Stimulated activated CD8-positive, alpha-beta memory T cell treated with anti-CD3 and anti-CD28 coated beads, Interleukin-4, amount 100 ng/mL, for 48 hours (primary cell): Measurements from ENCODE around the gene PPP1R2C.

Source experiments
- DNase-seq: peaks from one replicate; pipeline ENCODE4 v3.0.0-alpha.2; 2020

Gene PPP1R2C

DNA sequence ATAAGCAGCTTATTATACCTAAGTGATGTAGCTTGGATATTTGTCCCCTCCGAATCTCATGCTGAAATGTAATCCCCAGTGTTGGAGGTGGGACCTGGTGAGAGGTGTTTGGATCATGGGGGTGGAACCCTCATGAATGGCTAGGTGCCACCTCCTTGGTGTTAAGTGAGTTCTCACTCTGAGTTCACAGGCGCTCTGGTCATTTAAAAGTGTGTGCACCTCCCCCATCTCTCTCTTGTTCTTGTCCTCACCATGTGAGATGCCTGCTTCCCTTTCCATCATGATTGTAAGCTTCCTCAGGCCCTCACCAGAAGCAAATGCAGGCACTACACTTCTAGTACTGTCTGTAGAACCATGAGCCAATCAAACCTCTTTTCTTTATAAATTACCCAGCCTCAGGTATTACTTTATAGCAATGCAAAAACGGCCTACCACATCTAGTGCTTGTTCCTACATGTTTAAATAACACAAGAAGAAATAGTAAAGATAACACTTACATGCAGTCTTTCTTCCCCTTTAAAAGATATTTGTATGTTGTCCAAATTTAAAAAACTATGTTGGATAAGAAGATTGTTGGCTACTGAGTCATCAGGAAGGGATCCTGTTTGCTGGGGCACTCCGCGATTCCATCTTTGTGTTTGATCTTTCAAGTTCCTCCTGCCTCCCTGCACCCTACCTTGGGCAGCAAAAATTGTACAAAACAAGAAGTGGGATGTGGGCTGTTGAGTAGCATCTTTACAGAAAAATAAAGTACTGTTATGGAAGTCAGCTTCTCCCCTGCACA lies 29.7 kb downstream of the PPP1R2C start:
- DNase-seq = no peak

DNA sequence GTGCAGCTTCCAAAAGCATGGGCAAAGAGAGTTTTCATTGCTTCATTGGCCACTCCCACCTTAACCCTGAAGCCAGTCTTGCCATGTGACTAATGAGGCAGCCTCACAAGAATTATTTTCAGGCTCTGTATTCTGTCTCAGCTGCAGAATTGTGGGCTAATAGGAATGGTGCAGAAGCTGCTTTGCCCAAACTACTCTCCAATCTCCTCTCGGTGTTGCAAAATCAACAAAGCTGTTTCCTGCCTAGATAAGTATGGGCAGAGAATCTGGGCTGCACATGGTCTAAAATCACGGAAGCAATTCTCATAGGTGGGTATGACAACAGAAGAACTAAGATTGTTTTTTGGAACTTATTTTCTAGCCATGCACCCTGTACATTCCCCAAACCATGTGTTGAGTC lies 31.4 kb downstream of the PPP1R2C start:
- no peak for DNase-seq

GRCh38 chrX:42740456-42740855 lies 37.5 kb downstream of the PPP1R2C start:
- DNase-seq = no peak

DNA sequence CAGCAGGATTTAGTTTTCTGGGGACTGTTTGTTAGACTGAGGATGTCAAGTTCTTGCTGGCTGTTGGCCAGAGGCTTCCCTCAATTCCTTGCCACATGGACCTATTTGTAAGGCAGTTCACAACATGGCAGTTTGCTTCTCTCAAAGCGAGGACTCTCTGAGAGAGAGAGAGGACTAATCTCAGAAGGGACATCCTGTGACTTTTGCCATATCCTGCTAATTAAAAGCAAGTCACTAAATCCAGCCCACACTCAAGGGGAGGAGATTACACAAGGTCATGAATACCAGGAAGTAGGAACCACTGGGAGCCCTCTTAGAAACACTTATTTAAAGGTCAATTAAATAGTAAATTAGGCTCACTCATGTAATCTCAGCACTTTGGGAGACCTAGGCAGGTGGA lies 38.2 kb downstream of the PPP1R2C start:
- DNase-seq = no peak

DNA sequence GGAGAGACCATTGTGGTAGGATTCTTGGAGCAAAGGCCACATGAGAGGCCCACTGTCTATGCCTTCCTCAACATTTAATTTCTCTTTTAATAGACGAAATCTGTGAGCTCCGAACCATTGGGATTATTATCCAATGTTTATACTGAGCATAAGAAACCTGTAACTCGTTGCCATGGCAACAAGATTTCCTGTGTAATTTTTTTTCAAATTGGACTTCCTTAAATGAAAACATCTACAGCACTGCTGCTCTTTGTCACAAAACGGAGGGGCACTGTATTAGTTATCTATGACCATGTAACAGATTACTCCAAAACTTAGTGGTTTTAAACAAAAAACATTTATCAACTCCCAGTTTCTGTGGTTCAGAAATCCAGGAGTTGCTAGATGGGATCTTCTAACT lies 38.7 kb downstream of the PPP1R2C start:
- no peak for DNase-seq

DNA sequence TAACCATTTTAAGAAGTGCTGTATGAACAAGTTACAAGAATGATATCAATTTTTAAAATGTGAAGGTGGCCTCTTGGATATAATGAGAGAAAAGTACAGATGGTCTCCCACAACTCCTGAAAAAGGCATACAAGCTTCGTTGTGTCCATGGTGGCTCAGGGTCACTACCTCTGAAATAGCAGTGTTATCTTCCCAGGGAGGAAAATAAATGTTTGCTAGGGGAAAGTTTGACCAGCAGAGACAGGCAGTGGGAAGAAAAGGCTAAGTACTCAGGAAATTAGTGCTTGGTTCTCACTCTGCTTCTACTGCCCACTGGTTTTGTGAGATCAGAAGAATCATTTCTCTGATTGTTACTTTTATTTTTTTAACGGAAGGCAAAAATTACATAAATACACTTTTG lies 39.4 kb downstream of the PPP1R2C start:
- no peak for DNase-seq

- DNase-seq = no peak
These were observed 42.7 kb downstream of the PPP1R2C start for GRCh38 chrX:42735250-42735649.

DNA sequence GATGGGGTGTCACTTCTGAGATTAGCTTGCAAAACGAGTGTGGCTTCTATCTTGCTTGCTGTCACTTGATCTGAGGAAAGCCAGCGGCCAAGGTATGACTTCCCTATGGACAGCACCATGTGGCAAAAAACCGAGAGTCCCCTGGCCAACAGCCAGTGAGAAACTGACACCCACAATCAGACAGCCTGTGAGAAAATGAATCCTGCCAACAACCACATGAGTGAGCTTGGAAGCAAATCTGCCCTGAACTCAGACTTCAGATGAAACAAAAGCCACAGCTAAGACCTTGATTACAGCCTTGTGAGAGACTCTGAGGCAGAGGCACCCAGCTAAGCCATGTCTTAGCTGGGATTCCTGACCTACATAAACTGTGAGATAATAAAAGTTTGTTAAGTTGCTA lies 45.5 kb downstream of the PPP1R2C start:
- DNase-seq = no peak
